ENCODE results near the gene SLC26A11.

DNA sequence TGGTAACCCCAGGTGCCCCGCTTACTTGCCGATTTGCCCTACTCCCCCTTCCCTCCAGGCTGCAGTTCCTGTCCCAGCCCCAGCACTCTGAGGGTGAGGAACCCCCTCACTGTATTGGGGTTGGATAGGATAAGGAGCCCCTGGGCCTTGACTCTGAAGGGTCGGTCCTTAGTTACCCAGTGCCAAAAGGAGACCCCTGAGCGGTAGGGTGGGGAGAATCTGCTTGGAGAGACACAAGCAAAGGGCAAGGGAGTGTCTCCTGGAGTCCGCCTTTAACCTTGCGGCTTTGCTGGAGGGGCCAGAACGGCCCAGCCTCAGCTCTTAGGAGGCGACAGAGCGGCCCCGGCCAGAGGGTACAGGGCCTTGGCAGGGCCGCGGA lies 37.4 kb upstream of the SLC26A11 start:
- TF ChIP-seq POLR2A (IDR thresholded peaks at IDR 0.05) (no peak), POLR2AphosphoS5 (IDR thresholded peaks at IDR 0.05) (no peak)
- TF ChIP-seq, protein P1, sequence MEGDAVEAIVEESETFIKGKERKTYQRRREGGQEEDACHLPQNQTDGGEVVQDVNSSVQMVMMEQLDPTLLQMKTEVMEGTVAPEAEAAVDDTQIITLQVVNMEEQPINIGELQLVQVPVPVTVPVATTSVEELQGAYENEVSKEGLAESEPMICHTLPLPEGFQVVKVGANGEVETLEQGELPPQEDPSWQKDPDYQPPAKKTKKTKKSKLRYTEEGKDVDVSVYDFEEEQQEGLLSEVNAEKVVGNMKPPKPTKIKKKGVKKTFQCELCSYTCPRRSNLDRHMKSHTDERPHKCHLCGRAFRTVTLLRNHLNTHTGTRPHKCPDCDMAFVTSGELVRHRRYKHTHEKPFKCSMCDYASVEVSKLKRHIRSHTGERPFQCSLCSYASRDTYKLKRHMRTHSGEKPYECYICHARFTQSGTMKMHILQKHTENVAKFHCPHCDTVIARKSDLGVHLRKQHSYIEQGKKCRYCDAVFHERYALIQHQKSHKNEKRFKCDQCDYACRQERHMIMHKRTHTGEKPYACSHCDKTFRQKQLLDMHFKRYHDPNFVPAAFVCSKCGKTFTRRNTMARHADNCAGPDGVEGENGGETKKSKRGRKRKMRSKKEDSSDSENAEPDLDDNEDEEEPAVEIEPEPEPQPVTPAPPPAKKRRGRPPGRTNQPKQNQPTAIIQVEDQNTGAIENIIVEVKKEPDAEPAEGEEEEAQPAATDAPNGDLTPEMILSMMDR (IDR thresholded peaks at IDR 0.05), result no peak
